ENCODE data around the gene USP6NL.

The USP6NL gene

DNA sequence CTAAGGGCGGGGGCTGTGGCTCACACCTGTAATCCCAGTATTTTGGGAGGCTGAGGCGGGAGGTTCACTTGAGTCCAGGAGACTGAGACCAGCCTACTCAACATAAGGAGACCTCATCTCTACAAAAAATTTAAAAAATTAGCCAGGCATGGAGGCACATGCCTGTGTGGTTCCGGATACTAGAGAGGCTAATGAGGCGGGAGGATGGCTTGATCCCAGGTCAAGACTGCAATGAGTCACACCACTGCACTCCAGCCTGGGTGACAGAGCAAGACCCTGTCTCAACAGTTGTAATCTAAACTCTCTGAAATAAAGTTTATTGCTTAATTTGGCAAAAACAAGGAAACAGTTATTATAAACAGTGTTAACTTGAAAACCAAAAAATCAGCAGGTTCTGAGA, 123.3 kb downstream of the USP6NL start:
- no peak for DNase-seq (ENCODE audit: low read depth)
- no peak overlapping the region for H3K4me3 ChIP-seq (ENCODE audit: control insufficient read depth, low read depth, low read length)
- TF ChIP-seq, protein P1, sequence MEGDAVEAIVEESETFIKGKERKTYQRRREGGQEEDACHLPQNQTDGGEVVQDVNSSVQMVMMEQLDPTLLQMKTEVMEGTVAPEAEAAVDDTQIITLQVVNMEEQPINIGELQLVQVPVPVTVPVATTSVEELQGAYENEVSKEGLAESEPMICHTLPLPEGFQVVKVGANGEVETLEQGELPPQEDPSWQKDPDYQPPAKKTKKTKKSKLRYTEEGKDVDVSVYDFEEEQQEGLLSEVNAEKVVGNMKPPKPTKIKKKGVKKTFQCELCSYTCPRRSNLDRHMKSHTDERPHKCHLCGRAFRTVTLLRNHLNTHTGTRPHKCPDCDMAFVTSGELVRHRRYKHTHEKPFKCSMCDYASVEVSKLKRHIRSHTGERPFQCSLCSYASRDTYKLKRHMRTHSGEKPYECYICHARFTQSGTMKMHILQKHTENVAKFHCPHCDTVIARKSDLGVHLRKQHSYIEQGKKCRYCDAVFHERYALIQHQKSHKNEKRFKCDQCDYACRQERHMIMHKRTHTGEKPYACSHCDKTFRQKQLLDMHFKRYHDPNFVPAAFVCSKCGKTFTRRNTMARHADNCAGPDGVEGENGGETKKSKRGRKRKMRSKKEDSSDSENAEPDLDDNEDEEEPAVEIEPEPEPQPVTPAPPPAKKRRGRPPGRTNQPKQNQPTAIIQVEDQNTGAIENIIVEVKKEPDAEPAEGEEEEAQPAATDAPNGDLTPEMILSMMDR (conservative IDR thresholded peaks at IDR 0.05; ENCODE audit: control insufficient read depth, insufficient read depth, low read depth, low read length): no peak

DNA sequence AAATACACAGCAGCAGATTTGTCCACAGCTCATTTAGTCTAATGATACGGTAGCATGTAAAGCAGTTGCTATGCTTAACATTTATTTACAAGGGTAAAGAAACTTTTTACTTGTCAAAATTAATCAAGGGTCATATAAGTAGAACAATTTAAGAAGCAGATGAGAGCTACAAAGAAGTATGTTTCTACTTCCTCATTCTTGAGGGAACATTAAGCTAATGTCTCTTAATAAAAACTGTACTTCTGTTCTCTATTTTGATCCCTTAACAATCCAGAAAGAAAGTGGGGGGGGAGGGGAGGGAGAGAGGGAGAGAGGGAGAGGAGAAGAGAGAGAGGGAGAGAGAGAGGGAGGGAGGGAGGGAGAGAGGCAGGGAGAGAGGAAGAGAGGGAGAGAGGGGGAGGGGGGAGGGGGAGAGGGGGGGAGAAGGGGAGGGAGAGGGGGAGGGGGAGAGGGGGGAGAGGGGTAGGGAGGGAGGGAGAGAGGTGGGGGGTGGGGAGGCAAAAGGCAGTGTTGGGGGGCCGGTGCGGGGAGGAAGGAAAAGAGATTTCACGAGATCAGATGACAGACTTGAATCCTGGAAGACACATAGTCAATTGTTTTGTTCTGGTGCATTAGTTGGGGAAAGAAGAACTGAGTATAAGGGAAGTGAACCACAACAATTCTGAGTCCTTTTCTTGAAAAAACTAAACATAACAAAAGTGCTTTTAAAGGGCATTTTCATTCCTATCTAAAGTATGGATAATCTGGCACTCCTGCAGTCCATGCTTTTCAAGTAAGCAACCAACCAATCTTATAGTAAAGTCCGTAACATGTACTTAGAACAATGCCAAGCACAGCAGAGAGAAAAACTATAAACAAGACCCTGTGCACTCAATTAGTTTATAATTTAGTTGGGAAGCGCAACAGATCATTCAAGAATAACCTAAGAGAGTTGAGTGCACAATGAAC, 128.0 kb downstream of the USP6NL start:
- DNase-seq (ENCODE audit: low read depth): no peak
- TF ChIP-seq, protein P1 (conservative IDR thresholded peaks at IDR 0.05; ENCODE audit: control insufficient read depth, insufficient read depth, low read depth, low read length): no peak

DNA sequence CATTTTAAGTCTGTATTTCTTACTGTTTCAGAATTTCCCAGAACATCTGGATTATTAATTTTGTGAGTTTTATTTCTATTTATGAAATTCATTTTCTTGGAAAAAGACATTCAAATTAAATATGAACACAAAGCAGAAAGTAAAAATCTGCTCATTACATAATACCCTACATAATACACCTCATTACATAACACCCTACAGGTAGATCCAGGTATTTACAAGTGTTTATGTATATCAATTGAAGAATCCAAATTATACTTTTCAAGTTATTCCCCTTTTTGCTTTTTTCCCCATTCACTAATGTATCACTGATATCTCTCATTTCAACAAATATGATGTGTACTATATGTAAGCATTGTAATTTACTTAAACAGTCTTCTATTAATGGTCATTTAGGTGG, 129.1 kb downstream of the USP6NL start:
- TF ChIP-seq, protein P1 (conservative IDR thresholded peaks at IDR 0.05; ENCODE audit: control insufficient read depth, insufficient read depth, low read depth, low read length): no peak

More for the DNA sequence above, 128.0 kb downstream of the USP6NL start:
- H3K4me3 ChIP-seq (ENCODE audit: control insufficient read depth, low read depth, low read length): no peak overlapping the region

DNA sequence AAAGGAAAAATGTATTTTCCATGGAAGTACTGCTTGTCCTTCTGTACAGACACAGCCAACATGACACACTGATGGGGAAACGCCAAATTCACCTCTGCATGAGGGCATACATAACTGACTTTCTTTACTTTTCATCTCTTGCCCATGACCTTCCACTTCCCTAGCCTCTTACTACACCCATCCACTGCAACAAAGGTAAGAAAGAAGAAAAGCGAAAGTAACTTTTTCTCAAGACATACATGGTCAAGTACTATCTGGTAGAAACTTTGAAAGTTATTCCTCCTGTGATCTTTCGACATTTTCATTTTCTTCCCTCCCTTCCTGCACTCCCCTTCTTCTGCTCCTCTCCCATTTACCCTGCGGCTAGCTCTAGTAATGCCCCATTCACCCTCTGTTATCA, 130.8 kb downstream of the USP6NL start:
- no peak overlapping the region for H3K4me3 ChIP-seq (ENCODE audit: control insufficient read depth, low read depth, low read length)
- no peak for DNase-seq (ENCODE audit: low read depth)
- TF ChIP-seq, protein P1 (conservative IDR thresholded peaks at IDR 0.05; ENCODE audit: control insufficient read depth, insufficient read depth, low read depth, low read length): no peak

More for the DNA sequence above, 129.1 kb downstream of the USP6NL start:
- no peak for DNase-seq (ENCODE audit: low read depth)
- no peak overlapping the region for H3K4me3 ChIP-seq (ENCODE audit: control insufficient read depth, low read depth, low read length)

DNA sequence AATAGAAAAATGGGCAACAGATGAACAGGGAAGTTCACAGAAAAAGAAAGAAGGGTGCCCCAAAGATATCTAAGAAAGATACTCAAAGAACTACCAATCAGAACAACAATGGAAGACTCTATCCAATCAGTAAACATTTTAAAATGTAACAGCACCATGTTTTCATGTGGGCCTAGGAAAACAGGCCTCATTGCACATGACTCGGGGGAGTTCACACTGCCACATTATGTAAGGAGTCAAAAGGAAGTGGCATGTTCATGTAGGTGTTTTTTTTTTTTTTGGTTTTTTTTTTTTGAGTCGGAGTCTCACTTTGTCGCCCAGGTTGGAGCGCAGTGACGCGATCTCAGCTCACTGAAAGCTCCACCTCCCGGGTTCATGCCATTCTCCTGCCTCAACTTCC, 132.2 kb downstream of the USP6NL start:
- TF ChIP-seq, protein P1 (conservative IDR thresholded peaks at IDR 0.05; ENCODE audit: control insufficient read depth, insufficient read depth, low read depth, low read length): no peak
- DNase-seq (ENCODE audit: low read depth): no peak
- H3K4me3 ChIP-seq (ENCODE audit: control insufficient read depth, low read depth, low read length): no peak overlapping the region

DNA sequence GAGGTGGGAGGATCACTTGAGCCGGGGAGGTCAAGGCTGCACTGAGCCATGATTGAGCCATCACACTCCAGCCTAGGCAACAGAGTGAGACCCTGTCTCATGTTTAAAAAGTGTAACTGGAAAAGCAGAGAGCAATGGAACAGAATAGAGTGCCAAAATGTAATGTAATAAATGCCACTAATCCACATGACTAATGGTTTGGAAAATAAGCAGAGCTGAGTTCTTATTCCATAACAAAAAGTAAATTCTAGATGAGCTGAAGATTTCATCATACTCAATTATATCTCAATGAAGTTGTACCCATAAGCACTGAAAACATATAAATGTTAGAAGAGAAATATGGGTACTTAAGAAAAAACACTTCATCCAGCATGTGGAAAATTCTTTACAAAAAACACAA, 132.6 kb downstream of the USP6NL start:
- no peak for DNase-seq (ENCODE audit: low read depth)
- TF ChIP-seq, protein P1 (conservative IDR thresholded peaks at IDR 0.05; ENCODE audit: control insufficient read depth, insufficient read depth, low read depth, low read length): no peak
- H3K4me3 ChIP-seq (ENCODE audit: control insufficient read depth, low read depth, low read length): no peak overlapping the region

Data from fibroblast of mammary gland (primary cell).